Omental fat pad (tissue), 4 donors: ENCODE data around the gene CALM1. TPM values are rescaled to one million over a fixed set of nuclear protein-coding genes. Genes with fewer than 3 reads are reported as not detected.

ENCODE experiments used
- ATAC-seq: fragments of 150-250 bp; one replicate; pipeline ENCODE4 v1.9.1; 2016; ENCODE audit warnings: mild to moderate bottlenecking, moderate library complexity; ENCODE audit not compliant: low FRiP score
- DNase-seq: peaks from one replicate; pipeline ENCODE4 v3.0.0-alpha.2; 2019; ENCODE audit warnings: low spot score
- total RNA-seq, 4 donors: library from RNA; depleted of rRNA; stranded (reverse); fragments of >200 nt; gene quantifications; one replicate each; pipeline ENCODE4 v1.1.0, GENCODE V29; 2016
- TF ChIP-seq, protein P1 (sequence below), 3 donors: fragments of 450-650 bp; IDR thresholded peaks; one replicate each; pipeline ENCODE4 v1.5.1; 2016 to 2017; ENCODE audit warnings: antibody characterized with exemption in 3 of 3, mild to moderate bottlenecking in 3 of 3, moderate library complexity in 2 of 3

The CALM1 gene
- total RNA-seq, 4 donors from 2014 or later = 286 to 443 (median 356) TPM

DNA sequence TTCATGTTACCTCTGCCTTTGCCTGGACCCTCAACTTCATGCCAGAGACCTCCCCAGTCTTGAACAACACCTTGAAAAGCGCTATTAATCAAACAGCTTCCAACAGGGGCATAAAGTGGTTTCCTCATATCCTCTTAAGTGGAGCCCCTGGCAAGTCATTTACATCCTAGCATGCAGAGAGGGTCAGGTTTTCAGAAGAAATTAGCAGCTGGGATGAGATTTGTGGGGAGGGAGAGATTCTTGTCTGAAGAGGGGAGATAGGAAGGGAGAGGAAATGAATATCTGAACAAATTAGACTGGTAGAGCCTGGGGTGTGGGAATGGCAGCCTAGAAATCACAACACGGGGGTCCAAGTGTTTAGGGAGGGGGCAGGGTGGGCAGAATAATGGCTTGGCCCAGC lies 45.6 kb downstream of the CALM1 start:
- TF ChIP-seq, protein P1, sequence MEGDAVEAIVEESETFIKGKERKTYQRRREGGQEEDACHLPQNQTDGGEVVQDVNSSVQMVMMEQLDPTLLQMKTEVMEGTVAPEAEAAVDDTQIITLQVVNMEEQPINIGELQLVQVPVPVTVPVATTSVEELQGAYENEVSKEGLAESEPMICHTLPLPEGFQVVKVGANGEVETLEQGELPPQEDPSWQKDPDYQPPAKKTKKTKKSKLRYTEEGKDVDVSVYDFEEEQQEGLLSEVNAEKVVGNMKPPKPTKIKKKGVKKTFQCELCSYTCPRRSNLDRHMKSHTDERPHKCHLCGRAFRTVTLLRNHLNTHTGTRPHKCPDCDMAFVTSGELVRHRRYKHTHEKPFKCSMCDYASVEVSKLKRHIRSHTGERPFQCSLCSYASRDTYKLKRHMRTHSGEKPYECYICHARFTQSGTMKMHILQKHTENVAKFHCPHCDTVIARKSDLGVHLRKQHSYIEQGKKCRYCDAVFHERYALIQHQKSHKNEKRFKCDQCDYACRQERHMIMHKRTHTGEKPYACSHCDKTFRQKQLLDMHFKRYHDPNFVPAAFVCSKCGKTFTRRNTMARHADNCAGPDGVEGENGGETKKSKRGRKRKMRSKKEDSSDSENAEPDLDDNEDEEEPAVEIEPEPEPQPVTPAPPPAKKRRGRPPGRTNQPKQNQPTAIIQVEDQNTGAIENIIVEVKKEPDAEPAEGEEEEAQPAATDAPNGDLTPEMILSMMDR (IDR thresholded peaks at IDR 0.05) = no peak
- no peak for ATAC-seq
- DNase-seq = no peak

GRCh38 chr14:90443161-90444076 lies 46.6 kb downstream of the CALM1 start:
- TF ChIP-seq, protein P1 (IDR thresholded peaks at IDR 0.05) = no peak

DNA sequence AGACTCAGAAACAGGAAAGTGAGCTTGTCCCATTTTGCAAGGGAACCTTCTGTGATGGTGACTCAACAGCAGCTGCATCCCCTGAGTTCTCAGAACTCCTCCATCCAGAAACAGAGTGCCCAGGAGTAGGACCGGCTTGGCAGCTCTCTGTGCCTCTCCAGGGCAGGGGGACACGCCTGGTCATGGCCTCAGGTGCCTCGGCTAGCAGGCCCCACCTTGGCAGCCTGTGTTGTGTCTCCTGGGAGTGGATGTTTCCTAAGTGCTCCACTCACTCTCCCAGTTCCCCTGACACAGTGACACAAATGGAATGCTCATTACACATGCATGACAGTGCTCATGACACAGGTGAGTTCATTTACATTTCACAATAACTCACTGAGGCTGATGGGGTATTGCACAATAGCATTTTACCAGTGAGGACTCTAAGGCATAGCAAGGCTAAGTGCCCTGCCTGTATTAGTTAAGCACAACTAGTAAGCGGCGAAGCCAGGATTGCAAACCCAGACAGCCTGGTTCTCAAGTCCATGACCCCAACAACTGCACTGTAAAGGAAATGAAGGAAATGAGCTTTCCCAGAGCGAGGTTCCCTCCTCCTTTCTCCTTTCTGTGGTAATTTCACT lies 47.4 kb downstream of the CALM1 start:
- TF ChIP-seq, protein P1 (IDR thresholded peaks at IDR 0.05) = no peak
- no peak for DNase-seq
- ATAC-seq = no peak

More at GRCh38 chr14:90443161-90444076, 46.6 kb downstream of the CALM1 start:
- DNase-seq = no peak
- ATAC-seq = no peak

GRCh38 chr14:90445011-90445410 lies 48.2 kb downstream of the CALM1 start:
- TF ChIP-seq, protein P1 (IDR thresholded peaks at IDR 0.05) = no peak
- DNase-seq = no peak
- no peak for ATAC-seq

DNA sequence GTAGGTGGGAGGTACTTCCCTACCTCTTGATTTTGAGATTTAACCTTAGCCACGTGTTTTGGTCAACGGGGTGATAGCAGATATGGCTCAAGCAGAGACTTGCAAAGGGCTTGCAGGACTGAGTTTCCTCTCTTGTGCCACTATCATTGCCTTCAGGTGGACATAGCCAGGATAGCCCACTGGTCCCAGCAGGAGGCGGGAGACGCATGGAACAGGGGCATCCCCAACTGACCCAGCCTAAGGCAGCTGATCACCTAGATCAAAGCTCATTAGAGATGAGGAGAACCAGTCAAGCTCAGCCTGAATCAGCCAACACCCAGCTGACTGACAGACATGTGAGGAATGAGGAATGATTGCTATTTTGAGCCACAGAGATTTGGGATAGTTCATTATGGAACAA lies 49.6 kb downstream of the CALM1 start:
- ATAC-seq (no peak), DNase-seq (no peak)
- TF ChIP-seq, protein P1 (IDR thresholded peaks at IDR 0.05) = no peak

- ATAC-seq (no peak), DNase-seq (no peak)
- TF ChIP-seq, protein P1 (IDR thresholded peaks at IDR 0.05) = no peak
These were observed 51.1 kb downstream of the CALM1 start for GRCh38 chr14:90447720-90448497.
